CD4-positive, alpha-beta T cell treated with Interleukin-6 at 100 ng/mL for 8 hours (primary cell): Measurements from ENCODE around the gene REG4.
"Not testable (repeated sequence)": the region's sequence is repeated elsewhere in the genome, so short reads cannot be mapped to it uniquely, and the experiment has no call there.

Source experiments
- DNase-seq: peaks from one replicate; pipeline ENCODE4 v3.0.0-alpha.2; 2020; ENCODE audit warnings: mixed read lengths, low spot score

The REG4 gene

GRCh38 chr1:119806489-119806888 lies 4.8 kb downstream of the REG4 start:
- DNase-seq = no peak

- DNase-seq = no peak
Measured at GRCh38 chr1:119805746-119806145, 5.5 kb downstream of the REG4 start.

GRCh38 chr1:119805247-119805646 lies 6.0 kb downstream of the REG4 start:
- DNase-seq = no peak

DNA sequence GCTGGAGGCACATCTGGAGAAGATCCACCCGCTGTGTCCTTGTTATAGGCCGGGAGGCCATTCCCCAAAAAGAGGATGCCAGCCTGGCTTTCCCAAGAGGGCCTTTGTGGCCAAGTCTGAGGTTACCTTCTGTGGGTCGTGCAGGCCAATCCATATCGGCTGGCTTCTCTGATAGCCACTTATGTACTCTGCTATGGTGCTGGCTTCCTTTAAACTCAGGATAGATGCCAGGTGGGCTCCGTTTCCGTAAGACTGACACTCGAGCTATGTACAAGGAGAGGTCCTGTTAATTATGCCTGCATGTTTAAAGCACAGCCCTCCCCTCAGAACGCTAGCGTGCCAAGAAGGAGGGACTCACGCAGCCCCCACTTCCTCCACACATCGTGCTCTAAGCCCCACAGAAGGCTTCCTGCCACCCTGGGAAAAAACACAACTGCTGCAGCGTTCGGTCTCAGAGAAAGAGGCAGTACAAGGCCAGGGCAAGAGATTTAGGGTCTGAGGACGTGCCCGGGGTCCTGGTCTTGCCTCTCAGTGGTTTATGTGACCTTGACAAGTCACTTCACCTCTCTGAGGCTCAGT lies 11.6 kb downstream of the REG4 start:
- no peak for DNase-seq

DNA sequence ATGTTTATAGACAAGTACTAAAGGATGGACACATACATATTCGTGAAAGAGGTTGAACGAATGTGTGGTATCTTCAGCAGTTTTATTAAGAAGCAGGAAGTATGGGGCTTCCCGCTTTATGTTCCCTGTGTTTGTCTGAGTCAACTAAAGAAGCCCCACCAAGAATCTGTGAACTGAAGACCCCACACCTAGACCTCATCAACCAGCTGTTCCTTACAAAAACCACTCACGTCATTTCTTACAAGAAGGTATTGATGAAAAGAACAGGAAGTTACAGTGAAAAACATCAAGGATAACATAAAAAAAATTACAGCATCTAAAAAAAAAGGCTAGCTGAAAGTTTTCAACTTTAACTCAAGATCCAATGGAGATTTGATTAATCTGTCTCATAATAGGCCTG lies 12.3 kb downstream of the REG4 start:
- DNase-seq = no peak

- no peak for DNase-seq
Measured at GRCh38 chr1:119797606-119798005, 13.7 kb downstream of the REG4 start.

- DNase-seq = no peak
Measured at GRCh38 chr1:119797162-119797561, 14.1 kb downstream of the REG4 start.

GRCh38 chr1:119795261-119796200 lies 15.7 kb downstream of the REG4 start:
- DNase-seq = no peak

GRCh38 chr1:119794876-119795240 lies 16.4 kb downstream of the REG4 start:
- no peak for DNase-seq

DNA sequence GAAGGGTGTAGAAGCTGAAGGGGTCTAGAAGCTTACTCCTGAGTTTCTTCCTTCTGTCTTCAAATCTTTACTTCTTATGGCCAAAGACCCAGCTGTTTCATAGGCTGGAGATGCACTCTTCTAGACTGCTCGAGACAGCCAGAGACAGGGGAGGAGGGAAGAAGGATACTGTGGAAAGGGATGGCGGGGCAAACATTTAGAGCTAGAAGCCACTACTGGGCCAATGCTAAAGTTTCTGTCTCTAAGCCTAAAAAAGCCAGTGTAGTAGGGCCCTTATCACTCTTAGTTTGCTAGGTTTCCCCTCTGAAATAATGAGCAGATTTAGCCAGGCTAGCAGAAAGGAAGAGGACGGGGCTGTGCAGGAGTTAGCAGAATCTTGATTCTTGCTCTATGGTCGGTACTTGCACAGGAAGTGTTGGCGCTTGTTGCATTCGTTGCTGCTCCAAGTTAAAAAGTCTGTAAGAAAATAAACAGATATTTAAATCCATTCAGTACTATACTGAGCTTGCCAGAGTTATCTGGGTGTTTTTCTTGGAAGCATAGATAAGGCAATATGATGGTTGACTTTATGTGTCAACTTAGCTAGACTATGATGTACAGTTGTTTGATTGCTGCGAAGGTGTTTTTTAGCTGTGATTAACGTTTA lies 16.9 kb downstream of the REG4 start:
- no peak for DNase-seq

GRCh38 chr1:119791377-119791776 lies 19.9 kb downstream of the REG4 start:
- DNase-seq = no peak

- no peak for DNase-seq
Measured at GRCh38 chr1:119790451-119791198, 20.6 kb downstream of the REG4 start.

- DNase-seq = no peak
Measured at GRCh38 chr1:119787776-119788175, 23.5 kb downstream of the REG4 start.

DNA sequence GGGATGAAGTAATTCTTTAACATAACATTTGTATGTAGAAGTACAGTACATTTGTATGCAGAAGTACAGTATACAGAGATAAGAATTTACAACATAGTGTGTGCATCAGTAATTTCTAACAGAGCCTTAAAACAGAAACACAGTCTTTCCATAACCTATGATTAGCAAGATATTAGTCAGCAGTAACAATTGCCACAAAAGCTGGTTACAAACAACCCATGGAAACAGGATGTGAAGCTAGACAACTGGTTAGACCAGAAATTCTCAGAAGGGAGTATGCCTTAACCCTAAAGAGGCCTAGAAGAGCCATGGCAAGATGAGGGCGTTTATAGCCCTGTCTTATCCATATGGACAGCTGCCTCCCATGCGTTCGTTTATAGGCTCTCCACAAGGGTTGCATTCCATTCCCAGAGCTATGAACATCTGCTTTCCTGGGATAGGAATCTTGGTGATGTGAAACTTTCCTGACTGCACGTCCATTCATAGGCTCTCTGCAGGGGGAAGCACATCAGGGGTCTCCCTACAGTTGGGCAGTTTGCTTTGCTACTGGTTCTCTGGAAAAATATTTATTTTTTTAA lies 24.7 kb downstream of the REG4 start:
- not testable (repeated sequence) for DNase-seq

- DNase-seq = not testable (repeated sequence)
Measured at GRCh38 chr1:119786046-119786445, 25.2 kb downstream of the REG4 start.

DNA sequence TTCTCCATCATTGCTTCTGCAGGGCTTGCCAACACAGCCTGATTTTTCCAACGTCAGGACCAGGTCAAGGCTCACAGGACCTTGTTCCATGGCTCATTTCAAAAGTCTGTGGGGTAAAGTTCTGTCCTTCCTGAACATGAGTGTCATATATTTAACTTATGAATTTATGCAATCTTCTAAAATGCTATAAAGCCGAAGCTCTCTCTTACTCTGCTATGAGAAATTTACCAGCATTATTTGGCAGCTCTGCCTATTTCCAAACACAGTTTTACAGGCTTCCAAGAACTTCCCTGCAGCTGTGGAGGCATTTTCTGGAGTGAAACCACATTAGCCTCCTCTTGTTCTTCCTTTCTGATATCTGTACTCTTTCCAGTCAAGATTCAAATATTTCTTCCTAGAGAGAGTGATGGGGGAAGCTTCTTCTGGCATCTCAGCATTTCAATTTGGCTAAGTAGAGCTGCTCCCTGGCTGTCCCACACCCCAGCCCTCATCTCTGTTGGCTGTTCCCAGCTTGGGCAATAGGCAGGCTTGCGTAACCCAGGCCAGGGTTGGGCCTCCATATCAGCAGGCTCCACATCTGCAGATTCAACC lies 27.0 kb downstream of the REG4 start:
- DNase-seq = no peak

DNA sequence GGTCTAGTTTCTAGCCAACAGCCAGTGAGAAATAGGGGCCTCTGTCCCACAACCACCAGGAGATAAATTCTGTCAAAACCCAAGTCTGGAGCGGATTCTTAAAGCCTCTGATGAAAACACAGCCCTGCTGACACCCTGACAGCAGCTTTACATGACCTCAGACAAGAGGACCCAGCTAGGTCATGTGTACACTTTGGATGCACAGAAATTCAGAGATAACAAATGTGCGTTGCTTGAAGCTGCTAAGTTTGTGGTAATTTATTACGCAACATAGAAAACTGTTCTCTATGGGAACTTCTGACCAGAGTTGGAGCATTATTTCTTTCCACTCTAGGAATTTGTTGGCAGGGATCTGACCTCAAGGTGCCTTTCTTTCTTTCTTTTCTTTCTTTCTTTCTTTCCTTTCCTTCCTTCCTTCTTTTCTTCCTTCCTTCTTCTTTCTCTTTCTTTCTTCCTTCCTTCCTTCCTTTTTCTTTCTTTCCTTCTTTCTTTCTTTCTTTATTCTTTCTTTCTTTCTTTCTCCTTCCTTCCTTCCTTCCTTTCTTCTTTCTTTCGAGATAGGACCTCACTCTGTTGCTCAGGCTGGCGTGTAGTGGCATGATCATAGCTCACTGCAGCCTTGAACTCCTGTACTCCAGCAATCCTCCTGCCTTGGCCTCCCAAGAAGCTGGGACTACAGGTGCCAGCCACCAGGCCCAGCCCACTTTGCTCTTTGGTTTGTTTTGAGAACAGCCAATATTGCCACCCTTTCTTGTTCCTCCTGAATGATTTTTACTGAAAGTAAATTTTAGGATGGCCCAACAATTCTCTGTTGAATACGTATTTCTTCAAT lies 27.7 kb downstream of the REG4 start:
- DNase-seq = no peak

DNA sequence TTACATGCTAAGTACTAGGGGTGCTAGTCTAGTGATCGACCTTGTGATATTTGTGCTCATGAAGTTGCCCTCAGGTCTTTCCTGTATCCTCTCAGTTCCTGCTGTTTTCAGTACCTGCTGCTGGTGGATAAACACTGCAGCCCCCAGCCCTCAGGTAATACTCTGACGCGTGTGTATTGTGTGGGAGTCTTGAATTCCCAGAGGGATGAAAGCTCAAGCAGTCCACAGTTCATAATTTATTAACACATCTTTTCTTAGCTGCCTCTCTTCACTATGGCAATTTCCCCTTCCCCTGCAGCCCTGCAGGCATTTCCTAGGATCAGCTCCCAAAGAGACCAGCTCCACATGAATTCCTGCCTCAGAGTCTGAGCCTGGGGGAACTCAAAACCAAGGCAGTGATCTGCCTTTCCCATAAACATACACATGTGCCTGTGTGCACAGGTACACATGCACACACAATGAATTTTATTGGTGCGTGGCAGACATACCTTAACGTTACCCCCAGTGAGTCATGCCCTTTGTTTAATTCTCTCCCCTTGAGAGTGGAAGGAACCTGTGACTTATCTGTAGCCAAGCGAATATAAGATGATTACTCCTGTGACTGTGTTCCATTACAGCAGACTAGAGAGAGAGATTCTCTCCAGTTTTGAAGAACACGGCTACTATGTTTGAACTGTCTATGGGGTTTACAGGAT lies 28.5 kb downstream of the REG4 start:
- no peak for DNase-seq

DNA sequence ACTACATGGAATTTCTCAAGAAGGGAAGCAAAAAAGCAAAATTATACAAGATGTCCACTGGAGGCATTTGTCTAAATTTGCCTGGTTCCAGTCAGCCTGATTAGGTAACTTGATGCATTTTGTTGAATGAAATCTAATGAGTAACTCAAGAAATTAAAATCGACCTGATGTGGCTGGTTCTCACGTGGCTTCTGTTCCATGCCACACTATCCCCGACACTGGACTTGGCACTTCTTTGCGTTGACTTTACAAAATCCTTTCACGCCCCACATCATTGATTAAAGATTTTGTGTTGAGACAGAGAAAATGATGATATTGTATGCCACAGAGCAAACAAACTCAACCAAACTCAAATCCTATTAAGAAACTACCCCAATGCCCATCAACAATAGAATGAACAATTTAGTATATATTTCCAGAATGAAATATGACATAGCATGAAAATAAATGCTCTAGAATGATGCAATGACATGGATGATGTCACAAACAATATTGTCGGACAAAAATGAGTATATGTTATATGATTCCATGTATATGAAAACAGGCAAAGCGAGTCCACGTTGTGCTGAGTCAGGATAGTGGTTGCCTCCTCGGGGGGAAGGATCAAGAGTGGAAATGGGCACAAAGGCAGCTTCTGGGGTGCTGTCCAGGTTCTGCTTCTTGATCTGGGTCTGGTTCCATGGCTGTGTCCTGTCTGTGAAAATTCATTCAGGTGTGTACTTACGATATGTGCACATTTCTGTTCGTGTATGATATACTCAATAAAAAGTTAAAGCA lies 29.6 kb downstream of the REG4 start:
- DNase-seq = no peak
